Adrenal gland (tissue), 12 donors: Measurements from ENCODE around the gene ATOH8. TPM values are rescaled to one million over a fixed set of nuclear protein-coding genes. Genes with fewer than 3 reads are reported as not detected.
"Not testable (repeated sequence)": the region's sequence is repeated elsewhere in the genome, so short reads cannot be mapped to it uniquely, and the experiment has no call there.

Experiments
- DNase-seq, 7 donors: peaks; one replicate each; pipeline ENCODE4 v3.0.0-alpha.2; 2019 to 2020
- H3K27ac ChIP-seq, 5 donors: fragments of 200-600 bp; sonication (generic) in 4 of 5; 1 replicate in 3 of 5; 2 replicates in 2 of 5; pipeline versions ENCODE4 v1.5.1 to v1.8.0; 2016 to 2020; ENCODE audit warnings: mild to moderate bottlenecking in 1 of 5
- H3K27me3 ChIP-seq: fragments of 200-600 bp; 2 replicates; pipeline ENCODE4 v1.8.0; 2021
- H3K36me3 ChIP-seq, 2 donors: fragments of 200-600 bp; replicated peaks in 1 of 2; 1 replicate in 1 of 2; 2 replicates in 1 of 2; pipeline versions ENCODE4 v1.5.1 to v1.8.0; 2018 to 2022
- H3K4me1 ChIP-seq, 2 donors: fragments of 200-600 bp; replicated peaks in 1 of 2; 1 replicate in 1 of 2; 2 replicates in 1 of 2; pipeline versions ENCODE4 v1.5.1 to v1.8.0; 2018 to 2021
- H3K4me3 ChIP-seq, 4 donors: fragments of 200-600 bp; sonication (generic) in 3 of 4; one replicate each; pipeline ENCODE4 v1.5.1; 2016 to 2018
- H3K9me3 ChIP-seq, 3 donors: fragments of 200-600 bp; sonication (generic) in 1 of 3; replicated peaks in 1 of 3; 1 replicate in 2 of 3; 2 replicates in 1 of 3; pipeline versions ENCODE4 v1.5.1 to v1.8.0; 2016 to 2021
- CTCF ChIP-seq, 6 experiments: fragments of 450-650 bp in 4 of 6; fragments of 200-600 bp in 2 of 6; sonication (generic) in 1 of 6; IDR thresholded peaks; 1 replicate in 5 of 6; 2 replicates in 1 of 6; pipeline versions ENCODE4 v1.5.1 to v1.8.0; 2016 to 2021; ENCODE audit warnings: antibody characterized with exemption in 6 of 6, mild to moderate bottlenecking in 2 of 6, moderate library complexity in 1 of 6
- POLR2A ChIP-seq, 2 donors: fragments of 450-650 bp; IDR thresholded peaks; one replicate each; pipeline ENCODE4 v1.6.1; 2017; ENCODE audit warnings: antibody characterized with exemption in 2 of 2, mild to moderate bottlenecking in 2 of 2, moderate library complexity in 1 of 2
- WGBS, 4 donors: extraction: QIAGEN DNeasy Blood & Tissue Kit in 2 of 4; methylation state at CpG; one replicate each; pipeline versions ENCODE4 v1.1.5 to v1.1.7; 2013 to 2017; 5-methylcytosine and 5-hydroxymethylcytosine counted together
- intact Hi-C, 2 donors: fragments of 100-400 bp; cut with DNase I; formaldehyde crosslinking; loops; one replicate each; pipeline versions ENCODE4 v1.14.1 to v1.15.0; 2022 to 2023
- polyA plus RNA-seq, 3 donors: library from polyadenylated mRNA; stranded (reverse); fragments of 200-250 nt in 2 of 3; fragments of 350-450 nt in 1 of 3; fragmentation: Illumina TruSeq in 1 of 3; extraction: RNeasy Lipid Tissue Mini Kit (QIAGEN cat#74804) in 1 of 3; gene quantifications; one replicate each; pipeline ENCODE4 v1.2.3, GENCODE V29; 2013 to 2014
- total RNA-seq, 9 donors: library from RNA; depleted of rRNA in 4 of 9; stranded (reverse); fragments of >200 nt in 4 of 9; fragments of 120-200 nt in 1 of 9; fragmentation: NEBNext Ultra II Directional in 1 of 9; extraction: Animal tissue kit (Norgen Biotek cat#: 25700) in 1 of 9; gene quantifications; one replicate each; pipeline versions ENCODE4 v1.1.0 to v1.2.4, GENCODE V29; 2013 to 2023
- donor health status: healthy with polysubstance abuse.
- donor health status: Bipolar disorder and iron deficiency.
- donor health status: DM: yes; HTN: yes; CAD: no.
- donor health status: DM: no; HTN: no; CAD: no.
- donor health status: DM: no; HTN: no; CAD: no.
- donor health status: DM: yes; HTN: yes; CAD: no.

ATOH8 gene
- total and polyA plus RNA-seq, 12 donors, result 0.88 to 44.0 (median 6.0) TPM

- intact Hi-C loops, result loop anchor here (5.0 kb wide), 2 partner anchors 35 to 70 kb away; no protein-coding TSS in a partner anchor
- 71 to 79% (median 76%) methylated on average over 15 of the region's 15 CpGs for WGBS, 4 donors
- peak overlapping the region in 2 of 5 donors; percentile 61 to 90 for H3K27ac ChIP-seq
- TF ChIP-seq CTCF (IDR thresholded peaks at IDR 0.05), result no peak
- H3K9me3 ChIP-seq, result no peaks in the 10 kb centered on the region
- H3K4me1 ChIP-seq, result peaks cover 15 to 46% of the 10 kb centered on the region in 2 donors
- DNase-seq, result peak in 3 of 7 donors; percentile 44 to 55 (median 46)
- H3K36me3 ChIP-seq, result no peaks in the 10 kb centered on the region
- H3K4me3 ChIP-seq, result no peak overlapping the region
- no peaks in the 10 kb centered on the region for H3K27me3 ChIP-seq
Measured at GRCh38 chr2:85712336-85712735, 41.5 kb upstream of the ATOH8 start.

- no peaks in the 10 kb centered on the region for H3K27me3 ChIP-seq
- H3K36me3 ChIP-seq, result no peaks in the 10 kb centered on the region
- no peaks in the 10 kb centered on the region for H3K9me3 ChIP-seq
- peak in 5 of 7 donors; percentile 31 to 66 (median 42) for DNase-seq
- intact Hi-C loops, result loop anchor here (5.0 kb wide), 2 partner anchors 36 to 71 kb away; no protein-coding TSS in a partner anchor
- peaks cover 15 to 42% of the 10 kb centered on the region in 2 donors for H3K4me1 ChIP-seq
- H3K4me3 ChIP-seq, result no peak overlapping the region
- 66 to 84% (median 74%) methylated on average over 7 to 9 of the region's 9 CpGs for WGBS, 4 donors
- peak overlapping the region in 2 of 5 donors; percentile 61 to 90 for H3K27ac ChIP-seq
- TF ChIP-seq POLR2A (IDR thresholded peaks at IDR 0.05), result no peak
Measured at GRCh38 chr2:85712849-85713612, 40.8 kb upstream of the ATOH8 start.

GRCh38 chr2:85713836-85714235 is 40.0 kb upstream of the ATOH8 start:
- Histone ChIP-seq H3K27ac (no peak overlapping the region), H3K27me3 (no peaks in the 10 kb centered on the region), H3K36me3 (no peaks in the 10 kb centered on the region), H3K4me1 (peaks cover 15 to 39% of the 10 kb centered on the region in 2 donors), H3K4me3 (no peak overlapping the region), H3K9me3 (no peaks in the 10 kb centered on the region)
- intact Hi-C loops, result loop anchor here (5.0 kb wide), 2 partner anchors 37 to 72 kb away; no protein-coding TSS in a partner anchor
- WGBS, 4 donors, result 88 to 94% (median 89%) methylated on average over 2 to 5 of the region's 5 CpGs
- DNase-seq, result peak in 1 of 7 donors; percentile 43
- TF ChIP-seq CTCF (IDR thresholded peaks at IDR 0.05) (no peak), POLR2A (IDR thresholded peaks at IDR 0.05) (no peak)

GRCh38 chr2:85714421-85714820 is 39.4 kb upstream of the ATOH8 start:
- not testable (repeated sequence) for H3K9me3 ChIP-seq, H3K36me3 ChIP-seq, H3K27ac ChIP-seq, H3K4me3 ChIP-seq, H3K27me3 ChIP-seq
- peak in 1 of 7 donors; percentile 29 for DNase-seq
- peaks cover 15 to 33% of the 10 kb centered on the region in 2 donors for H3K4me1 ChIP-seq
- intact Hi-C loops, result loop anchor here (5.0 kb wide), 2 partner anchors 37 to 72 kb away; no protein-coding TSS in a partner anchor
- 90 to 93% (median 92%) methylated on average over 7 of the region's 7 CpGs for WGBS, 4 donors

GRCh38 chr2:85714841-85715240 is 39.0 kb upstream of the ATOH8 start:
- no peak for TF ChIP-seq POLR2A (IDR thresholded peaks at IDR 0.05)
- no peak for TF ChIP-seq CTCF (IDR thresholded peaks at IDR 0.05)
- Histone ChIP-seq H3K4me1 (peaks cover 15 to 29% of the 10 kb centered on the region in 2 donors), H3K4me3 (no peak overlapping the region), H3K36me3 (no peaks in the 10 kb centered on the region), H3K27ac (no peak overlapping the region), H3K9me3 (no peaks in the 10 kb centered on the region), H3K27me3 (no peaks in the 10 kb centered on the region)
- WGBS, 4 donors, result 70 to 82% (median 75%) methylated on average over 8 of the region's 8 CpGs
- intact Hi-C loops, result loop anchor here (5.0 kb wide), 2 partner anchors 38 to 73 kb away; no protein-coding TSS in a partner anchor
- no peak for DNase-seq
